DMS153 treated with DMSO at 0.1 percent for 48 hours (cell line): ENCODE results near the gene TRIM52.
"Not testable (repeated sequence)": the region's sequence is repeated elsewhere in the genome, so short reads cannot be mapped to it uniquely, and the experiment has no call there.

ENCODE experiments used
- DNase-seq: peaks from one replicate; lab custom pipeline; 2025; ENCODE audit not compliant: unreplicated experiment; lab: John Stamatoyannopoulos, UW

Gene TRIM52

DNA sequence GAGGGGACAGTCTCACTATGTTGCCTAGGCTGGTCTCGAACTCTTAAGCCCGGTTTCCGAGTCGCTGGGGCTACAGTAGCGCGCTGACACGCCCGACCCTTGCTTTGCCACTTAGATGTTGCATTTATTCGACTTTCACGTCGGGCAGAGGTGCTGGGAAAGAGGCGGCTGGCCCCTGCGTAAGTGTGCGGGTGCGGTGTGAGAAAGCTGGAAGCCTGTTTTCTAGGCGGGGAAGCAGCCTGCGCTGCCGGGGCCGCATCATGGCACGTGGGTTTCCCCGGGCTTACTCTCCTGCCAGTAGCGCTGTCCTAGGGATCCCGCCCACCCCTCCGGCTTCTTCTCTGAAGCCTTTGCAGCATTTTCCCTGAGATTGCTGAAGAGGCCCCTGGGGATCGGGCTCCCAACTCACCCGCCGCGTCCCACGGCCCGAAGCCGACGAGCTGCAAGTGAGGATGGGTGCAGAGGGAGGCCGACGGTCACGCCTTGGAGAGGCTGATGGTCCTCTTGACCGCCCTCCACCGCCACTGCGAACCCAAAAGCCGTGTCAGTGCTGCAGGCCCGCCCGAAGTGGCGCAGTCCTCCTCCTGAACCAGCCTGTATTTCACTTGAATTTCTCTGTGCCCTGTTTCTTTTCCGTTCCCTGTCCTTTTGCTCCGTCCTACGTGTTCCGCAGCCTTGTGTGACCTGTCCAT is 43.7 kb downstream of the TRIM52 start:
- DNase-seq = no peak

DNA sequence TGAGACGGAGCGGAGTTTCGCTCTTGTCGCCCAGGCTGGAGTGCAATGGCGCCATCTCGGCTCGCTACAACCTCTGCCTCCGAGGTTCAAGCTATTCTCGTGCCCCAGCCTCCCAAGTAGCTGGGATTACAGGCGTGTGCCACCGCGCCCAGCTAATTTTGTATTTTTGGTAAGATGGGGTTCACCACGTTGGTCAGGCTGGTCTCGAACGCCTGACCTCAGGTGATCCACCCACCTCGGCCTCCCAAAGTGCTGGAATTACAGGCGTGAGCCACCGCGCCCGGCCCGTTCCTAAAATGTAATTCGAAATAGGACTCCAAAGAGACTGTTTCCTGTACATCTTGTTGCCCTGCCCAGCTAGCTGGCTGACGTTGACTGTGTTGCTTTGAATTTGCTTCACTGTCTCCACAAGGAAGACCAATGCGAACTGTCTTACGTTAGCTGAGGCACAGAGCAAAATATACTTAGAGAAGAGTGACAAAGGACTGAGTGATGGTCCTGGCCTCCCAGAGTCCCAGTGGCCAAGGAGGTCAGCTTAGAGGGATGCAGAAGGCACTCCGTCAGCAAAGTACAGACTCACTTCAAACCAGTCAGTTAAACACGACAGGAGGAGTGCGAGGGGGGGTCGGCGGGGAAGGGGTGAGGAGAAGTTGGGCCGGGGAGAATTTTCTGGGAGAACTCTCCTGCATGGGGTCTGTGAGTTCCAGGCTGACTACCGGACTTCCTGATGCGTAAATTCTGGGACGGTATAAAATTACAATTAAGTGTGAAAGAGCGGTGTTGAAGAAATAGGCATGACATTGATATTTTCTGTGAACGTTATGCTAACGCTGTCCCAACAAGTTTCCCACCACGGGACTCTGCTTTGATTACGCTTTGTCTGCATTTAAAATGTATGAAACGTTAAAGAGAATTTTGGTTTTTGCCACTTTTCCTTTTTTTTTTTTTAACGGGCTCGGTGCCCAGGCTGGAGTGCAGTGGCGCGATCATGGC is 44.6 kb downstream of the TRIM52 start:
- DNase-seq = no peak

- DNase-seq = not testable (repeated sequence)
Measured at GRCh38 chr5:181214249-181214648, 46.7 kb downstream of the TRIM52 start.

DNA sequence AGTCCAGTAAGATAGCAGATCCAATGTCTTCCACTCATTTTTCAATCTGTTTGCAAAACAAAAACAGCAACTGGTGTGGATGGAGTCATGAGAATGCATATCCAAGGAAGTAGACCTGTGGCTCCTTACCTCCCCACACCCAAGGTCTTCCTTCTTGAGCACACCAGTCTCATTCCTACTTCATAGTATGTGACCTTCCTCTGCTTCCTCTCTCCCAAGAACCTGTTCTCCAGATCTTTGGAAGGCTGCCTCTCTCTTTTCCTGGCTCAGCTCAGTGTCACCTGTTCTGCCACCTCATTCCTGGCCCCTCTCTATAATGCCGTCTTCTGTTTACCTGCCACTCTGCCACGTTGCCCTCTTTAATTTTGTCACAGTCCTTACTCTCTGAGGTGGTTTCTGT is 48.0 kb downstream of the TRIM52 start:
- DNase-seq = no peak

GRCh38 chr5:181212080-181212479 is 48.9 kb downstream of the TRIM52 start:
- no peak for DNase-seq

DNA sequence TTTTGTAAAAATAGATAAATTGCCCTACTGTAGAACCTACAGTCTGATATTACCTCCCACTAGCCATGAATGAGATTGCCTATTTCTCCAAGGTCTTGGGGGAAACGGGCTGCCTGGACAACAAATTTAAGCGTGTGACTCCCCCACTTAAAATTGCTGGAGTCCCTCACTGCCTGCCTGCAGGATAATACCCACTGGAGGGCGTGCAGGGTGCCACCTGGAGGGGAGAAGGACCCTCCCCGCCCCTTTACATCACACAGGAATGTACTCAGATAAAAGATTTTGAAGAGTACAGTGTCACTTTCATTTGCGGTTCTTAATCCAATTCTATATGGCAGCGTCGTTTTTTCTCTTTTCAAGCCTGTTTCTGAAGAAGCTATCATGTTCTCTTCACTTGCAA is 49.7 kb downstream of the TRIM52 start:
- no peak for DNase-seq

DNA sequence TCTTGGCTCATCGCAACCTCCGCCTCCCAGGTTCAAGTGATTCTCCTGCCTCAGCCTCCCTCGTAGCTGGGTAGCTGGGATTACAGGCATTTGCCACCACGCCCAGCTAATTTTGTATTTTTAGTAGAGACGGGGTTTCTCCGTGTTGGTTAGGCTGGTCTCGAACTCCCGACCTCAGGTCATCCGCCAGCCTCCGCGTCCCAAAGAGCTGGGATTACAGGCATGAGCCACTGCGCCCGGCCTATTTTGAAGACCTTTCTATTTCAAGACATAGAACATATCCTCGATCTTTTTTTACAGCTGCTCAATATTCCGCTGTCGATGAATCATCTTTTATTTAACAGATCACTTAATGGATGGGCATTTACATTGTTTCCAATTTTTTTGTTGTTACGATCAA is 50.2 kb downstream of the TRIM52 start:
- not testable (repeated sequence) for DNase-seq

DNA sequence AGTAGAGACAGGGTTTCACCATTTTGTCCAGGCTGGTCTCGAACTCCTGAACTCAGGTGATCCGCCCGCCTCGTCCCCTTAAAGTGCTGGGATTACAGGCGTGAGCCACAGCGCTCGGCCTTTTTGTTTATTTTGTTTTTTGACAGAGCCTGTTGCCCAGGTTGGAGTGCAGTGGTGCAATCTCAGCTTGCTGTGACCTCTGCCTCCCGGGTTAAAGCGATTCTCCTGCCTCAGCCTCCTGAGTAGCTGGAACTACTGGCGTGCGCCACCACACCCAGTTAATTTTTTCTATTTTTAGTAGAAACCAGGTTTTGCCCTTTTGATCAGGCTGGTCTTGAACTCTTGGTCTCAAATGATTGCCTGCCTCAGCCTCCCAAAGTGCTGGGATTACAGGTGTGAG is 50.8 kb downstream of the TRIM52 start:
- not testable (repeated sequence) for DNase-seq

DNA sequence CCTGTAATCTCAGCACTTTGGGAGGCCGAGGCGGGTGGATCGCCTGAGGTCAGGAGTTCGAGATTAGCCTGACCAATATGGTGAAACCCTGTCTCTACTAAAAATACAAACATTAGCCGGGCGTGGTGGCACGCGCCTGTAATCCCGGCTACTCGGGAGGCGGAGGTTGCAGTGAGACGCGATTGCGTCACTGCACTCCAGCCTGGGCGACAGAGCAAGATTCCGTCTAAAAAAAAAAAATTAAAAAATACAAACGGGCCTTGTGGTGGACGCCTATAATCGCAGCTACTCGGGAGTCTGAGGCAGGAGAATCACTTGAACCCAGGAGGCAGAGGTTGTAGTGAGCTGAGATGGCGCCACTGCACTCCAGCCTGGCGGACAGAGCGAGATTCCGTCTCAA is 51.9 kb downstream of the TRIM52 start:
- not testable (repeated sequence) for DNase-seq

DNA sequence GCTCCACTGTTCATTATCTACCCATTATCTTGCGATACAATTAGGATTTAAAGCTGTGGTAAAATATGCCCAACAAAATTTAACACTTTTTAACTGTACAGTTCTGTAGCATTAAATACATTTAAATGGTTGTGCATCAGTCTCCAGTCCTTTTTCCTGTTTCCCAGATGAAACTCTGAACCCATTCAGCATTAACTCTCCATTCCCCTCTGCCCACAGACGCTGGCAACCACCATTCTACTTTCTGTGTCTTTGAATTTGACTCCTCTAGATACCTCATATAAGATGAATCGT is 53.0 kb downstream of the TRIM52 start:
- DNase-seq = no peak

- no peak for DNase-seq
Measured at GRCh38 chr5:181207214-181207959, 53.6 kb downstream of the TRIM52 start.

GRCh38 chr5:181205761-181206649 is 54.9 kb downstream of the TRIM52 start:
- DNase-seq = no peak
